Kidney glomerular epithelial cell (primary cell): Measurements from ENCODE around the gene RNF224.

ENCODE experiments used
- DNase-seq: peaks from one replicate; lab custom pipeline; 2025; lab: John Stamatoyannopoulos, UW

The RNF224 gene

DNA sequence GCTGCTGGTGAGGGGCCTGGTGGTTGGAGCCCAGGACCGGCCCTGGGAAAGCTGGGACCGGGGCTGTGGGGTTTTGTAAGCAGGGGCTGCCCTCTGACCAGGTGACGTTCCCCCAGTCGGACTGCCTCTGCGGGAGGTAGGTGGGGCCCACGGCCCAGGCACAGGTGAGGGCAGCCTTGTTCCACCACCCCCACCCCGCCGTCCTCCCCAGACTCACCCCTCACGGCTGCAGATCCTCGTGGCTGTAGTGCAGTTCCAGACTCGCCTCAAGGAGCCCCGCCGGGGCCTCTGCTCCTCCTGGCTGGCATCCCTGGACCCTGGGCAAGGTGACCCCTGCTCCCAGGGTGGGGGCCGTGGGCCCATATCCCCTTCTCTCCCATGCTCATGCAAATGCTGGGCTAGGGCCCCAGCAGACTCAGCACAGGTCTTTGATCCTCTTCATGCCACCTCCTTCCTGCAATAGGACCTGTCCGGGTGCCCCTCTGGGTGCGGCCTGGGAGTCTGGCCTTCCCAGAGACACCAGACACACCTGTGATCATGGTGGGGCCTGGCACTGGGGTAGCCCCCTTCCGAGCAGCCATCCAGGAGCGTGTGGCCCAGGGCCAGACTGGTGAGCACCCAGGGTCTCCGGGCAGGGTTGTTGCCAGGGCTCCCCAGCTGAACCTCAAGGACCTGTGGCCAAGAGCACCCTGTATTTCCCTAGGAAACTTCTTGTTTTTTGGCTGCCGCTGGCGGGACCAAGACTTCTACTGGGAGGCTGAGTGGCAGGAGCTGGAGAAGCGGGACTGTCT is 11.9 kb upstream of the RNF224 start:
- no peak for DNase-seq

DNA sequence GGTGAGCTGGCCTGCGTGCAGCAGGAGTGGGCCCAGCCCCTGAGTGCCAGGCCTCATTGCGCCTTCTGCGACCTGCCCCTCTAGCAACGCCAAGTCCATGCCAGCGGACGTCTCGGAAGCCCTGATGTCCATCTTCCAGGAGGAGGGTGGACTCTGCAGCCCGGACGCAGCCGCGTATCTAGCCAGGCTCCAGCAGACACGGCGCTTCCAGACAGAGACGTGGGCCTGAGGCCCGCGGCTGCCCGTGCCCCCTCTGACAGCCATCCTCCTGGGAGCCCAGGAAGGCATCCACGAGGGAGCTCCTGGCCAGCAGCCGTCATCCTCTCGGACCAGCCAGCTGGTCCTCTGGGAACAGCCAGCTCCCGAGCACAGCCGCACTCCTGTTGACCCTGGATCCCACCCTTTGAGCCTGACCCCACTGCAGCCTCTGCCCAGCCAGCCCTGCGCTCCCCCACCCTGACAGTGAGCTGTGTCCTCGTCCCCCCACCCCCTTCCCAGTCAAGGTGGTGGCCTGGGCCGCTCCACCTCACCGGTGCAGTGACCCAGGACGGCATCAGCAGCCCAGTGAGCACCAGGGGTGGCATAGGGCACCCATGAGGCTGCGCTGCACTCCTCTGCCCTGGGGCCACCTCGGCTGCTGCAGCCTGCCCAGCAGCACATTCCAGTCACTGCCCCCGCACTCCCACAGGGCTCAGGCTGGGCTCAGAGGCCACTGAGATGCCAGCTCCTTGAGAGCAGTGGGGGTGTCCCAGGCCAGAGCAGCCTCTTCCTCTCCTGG is 10.9 kb upstream of the RNF224 start:
- no peak for DNase-seq

DNA sequence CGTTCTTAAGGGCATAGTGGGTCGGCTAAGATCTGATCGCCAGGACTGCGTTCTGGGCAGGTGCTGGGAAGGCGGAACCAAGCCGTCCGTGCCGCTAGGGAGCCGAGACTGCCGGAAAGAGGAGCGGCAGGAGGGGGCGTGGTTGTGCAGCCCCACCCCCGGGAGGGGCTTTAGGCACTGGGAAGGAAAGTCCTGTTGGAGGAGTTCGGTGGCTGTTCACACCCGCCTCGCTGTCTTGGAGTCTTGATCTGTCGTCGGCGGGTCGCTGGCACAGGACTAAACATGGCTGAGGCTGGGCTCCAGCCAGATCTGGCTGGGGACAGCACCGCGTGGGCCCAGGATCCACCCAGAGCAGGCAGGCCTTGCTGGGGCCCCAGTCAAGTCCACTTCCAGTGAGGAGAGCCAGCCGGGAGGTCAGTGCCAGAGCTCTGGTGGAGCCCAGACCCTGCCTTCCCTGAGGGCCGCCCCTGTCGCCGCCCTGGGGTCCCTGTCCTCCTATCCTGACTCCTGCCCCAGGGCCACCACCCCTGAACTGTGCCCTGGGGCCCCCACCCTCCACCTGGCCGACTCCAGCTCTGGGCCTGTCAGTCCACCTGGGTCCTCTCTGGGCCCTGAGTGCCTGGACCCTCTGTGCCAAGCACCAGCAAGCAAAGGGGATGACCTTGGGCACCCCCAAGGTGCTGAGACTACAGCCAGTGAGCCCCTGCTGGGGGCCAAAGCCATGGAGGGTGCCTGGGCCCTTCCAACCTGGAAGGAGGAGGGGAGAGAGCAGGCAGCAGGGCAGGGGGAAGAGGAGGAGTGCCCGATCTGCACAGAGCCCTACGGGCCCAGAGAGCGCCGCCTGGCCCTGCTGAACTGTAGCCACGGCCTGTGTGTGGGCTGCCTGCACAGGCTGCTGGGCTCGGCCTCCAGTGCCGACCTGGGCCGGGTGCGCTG is 9.8 kb upstream of the RNF224 start:
- DNase-seq: peak; percentile 60

DNA sequence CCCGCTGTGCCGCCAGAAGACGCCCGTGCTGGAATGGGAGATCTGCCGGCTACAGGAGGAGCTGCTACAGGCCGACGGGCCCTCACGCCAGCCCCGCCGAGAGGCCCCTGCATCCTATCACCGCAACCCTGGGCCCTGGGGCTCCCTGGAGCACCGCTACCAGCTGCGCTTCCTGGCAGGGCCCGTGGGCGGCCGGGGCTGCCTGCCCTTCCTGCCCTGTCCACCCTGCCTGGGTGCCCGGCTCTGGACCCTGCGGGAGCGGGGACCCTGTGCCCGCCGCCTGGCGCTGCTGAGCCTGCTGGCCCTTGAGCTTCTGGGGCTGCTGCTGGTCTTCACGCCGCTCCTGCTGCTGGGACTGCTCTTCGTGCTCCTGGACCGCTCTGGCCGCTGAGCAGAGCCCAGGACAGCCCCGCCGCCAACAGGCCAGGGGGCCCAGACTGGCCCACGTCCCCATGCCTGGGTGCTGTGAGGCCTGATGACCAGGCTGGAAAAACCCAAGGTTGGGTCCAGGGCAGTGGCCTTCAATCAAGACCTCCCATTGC is 9.0 kb upstream of the RNF224 start:
- no peak for DNase-seq

DNA sequence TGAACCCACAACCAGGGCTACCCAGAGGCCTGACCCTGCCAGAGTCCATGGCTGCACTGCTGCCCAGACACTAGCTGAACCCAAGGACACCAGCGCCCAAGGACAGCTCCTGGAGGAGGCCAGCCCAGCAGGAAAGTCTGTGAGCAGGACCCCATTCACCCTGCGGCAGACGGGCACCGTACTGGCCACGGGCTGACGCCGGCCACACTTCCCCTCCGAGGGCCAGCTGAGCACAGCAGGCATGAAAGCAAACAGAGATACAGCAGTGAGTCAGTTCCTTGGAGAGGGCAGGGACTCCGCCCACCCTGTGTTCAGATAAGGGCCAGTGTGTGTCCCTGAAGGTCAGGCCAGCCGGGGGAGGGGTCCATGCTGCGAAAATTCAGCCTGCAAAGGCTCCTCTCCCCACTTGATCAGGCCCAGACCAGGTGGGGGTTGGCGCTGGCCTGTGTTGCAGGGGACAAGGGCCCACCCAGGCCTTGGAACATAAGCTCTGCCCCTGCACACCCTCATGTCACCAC is 8.5 kb upstream of the RNF224 start:
- peak; percentile 24 for DNase-seq

DNA sequence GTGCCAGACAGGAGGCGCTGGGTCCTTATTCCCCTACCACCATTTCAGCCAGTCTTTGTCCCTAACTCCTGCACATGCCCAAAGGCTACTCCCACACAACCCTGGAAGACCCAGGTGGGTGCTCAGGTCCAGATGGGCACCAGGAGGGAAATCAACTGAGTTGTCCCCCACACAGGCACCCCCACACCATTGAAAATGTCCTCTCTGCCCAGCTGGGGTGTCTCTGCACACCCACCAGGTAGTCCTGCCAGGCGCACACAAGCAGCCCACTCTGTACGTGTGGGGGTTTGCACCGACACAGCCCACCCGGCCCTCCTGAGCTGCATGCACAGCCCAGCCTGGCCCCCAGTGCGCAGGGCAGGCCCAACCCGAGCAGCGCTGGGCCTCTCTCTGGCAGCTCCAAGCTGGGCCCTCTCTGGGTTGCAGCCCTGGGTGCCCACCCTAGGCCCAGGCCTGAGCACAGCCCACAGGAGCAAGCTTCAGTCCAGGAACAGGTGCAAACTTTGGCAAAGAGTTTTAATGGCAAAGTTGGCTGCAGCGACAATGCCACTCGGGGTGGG is 7.5 kb upstream of the RNF224 start:
- no peak for DNase-seq

DNA sequence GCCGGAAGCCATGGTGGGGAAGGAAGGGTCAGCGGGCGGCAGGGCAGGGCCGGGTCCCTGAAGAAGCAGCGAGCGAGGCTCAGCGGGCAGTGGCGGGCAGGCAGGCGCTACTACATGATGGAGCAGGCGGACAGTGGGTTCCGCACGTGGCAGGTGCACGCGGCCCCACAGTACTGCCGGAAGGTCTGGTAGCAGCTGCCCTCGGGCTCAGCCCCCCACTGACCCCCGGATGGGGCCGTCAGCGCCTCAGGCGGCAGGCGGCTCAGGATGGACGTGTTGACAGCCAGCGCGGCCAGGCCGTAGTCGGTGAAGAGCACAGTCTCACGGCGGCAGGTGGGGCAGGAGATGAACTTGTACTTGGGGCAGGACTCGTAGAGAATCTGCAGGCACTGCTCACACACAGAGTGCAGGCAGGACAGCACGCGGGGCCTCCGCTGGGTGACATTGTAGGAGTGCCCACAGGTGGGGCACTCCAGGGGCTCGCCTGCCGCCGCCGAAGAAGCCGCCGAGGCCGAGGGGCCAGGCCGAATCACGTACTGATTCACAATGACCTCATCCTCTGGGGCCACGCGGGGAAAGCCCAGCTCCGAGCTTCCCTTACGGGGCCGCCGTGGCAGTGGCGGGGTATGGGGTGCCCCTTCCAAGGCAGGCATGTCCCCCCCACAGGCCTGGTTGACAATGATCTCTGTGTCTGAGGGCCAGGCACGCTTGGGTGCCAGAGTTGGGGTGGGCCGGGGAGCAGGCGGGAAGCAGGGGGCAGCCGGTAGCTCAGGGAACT is 6.8 kb upstream of the RNF224 start:
- DNase-seq: no peak

DNA sequence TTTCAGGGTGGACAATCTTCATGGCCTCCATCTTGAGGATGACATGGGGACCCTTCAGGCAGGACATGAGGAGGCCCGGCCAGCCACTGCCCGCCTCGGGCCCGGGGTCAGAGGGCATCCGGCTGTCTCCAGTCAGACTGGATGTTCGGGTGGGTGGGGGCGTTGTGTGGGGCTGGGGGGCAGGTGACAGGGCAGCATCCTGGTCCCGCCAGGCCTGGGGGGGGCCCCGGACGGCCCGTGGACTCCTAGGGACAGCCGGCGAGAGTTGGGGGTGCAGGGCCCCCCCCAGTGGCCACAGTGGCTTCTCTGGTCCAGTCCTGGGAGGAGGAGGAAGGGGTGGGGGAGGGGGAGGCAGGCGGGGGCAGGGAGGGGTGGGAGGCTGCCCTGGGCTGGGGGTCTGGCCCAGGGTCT is 6.2 kb upstream of the RNF224 start:
- DNase-seq: no peak

DNA sequence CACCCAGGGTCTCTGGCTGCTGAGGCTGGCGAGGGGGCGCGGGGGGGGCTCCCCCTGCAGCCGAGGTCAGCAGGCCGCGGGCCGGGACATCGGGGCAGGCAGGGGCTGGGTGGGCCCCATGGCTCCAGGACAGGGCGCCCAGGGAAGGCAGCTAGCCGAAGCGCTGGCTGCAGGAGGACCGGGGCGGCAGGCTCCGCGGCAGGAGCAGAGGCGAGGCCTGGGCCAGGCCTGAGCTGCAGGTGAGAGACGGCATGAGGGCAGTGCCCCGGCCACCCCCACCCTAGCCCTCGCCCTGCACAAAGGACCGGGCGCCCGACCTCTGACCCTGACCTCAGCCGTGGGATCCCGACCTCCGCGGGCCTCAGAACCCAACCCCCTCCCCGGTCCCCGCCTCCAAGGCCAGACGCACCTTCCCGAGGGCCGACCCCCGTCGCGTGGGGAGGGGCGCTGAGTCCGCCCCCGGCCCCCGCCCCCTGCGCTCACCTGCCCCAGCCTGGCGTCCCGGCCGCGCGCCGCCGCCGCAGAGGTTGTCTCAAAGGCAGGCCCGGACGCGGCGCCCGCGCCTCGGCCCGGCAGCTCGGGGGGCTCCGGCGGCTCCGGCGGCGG is 5.7 kb upstream of the RNF224 start:
- no peak for DNase-seq

DNA sequence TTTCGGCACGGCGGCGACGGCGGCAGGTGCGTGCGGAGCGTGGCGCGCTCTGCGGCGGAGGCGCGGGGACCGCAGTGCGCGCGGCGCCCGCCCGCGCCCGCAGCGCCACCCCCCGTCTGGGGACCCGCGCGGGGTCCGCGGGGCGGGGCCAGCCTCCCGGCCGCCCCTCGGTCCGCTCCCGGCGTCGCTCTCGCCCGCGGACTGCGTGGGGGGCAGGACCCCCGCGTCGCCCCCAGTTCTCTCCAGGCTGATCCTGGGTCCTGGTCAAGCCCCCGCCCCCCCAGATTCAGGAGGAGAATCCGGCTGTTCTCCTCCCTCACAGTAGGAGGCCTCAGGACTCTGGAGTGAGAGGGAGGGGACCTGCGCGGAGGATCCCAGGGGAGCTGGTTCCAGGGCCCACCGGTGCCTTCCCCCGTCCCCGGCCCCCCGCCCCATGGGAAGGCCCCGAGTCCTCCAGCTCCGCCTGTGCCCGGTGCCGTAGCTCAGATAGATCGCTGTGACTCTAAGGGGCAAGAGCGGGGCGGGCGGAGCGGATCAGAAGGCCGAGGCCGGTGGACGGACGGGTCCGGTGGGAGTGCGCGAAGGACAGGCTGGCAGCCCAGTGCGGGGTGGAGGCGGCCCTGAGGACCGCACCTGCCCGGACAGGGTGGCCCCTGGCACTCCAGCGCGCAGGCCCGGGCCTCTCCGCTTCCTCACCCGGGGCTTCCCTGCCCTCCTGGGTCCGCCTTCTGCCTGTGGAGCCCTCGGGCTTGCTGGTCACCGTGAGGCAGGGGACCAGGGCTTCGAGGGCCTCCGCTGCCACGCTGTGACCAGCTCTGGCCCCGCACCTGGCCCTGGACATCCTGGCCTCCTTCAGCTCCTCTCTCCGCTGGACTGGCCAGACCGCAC is 4.9 kb upstream of the RNF224 start, which contains the start of gene RNF208:
RNF208 (minus strand) TSS at position 51 of the 888 bp plus-strand sequence. CDS start 1,028 bp downstream, outside the sequence.
- no peak for DNase-seq

DNA sequence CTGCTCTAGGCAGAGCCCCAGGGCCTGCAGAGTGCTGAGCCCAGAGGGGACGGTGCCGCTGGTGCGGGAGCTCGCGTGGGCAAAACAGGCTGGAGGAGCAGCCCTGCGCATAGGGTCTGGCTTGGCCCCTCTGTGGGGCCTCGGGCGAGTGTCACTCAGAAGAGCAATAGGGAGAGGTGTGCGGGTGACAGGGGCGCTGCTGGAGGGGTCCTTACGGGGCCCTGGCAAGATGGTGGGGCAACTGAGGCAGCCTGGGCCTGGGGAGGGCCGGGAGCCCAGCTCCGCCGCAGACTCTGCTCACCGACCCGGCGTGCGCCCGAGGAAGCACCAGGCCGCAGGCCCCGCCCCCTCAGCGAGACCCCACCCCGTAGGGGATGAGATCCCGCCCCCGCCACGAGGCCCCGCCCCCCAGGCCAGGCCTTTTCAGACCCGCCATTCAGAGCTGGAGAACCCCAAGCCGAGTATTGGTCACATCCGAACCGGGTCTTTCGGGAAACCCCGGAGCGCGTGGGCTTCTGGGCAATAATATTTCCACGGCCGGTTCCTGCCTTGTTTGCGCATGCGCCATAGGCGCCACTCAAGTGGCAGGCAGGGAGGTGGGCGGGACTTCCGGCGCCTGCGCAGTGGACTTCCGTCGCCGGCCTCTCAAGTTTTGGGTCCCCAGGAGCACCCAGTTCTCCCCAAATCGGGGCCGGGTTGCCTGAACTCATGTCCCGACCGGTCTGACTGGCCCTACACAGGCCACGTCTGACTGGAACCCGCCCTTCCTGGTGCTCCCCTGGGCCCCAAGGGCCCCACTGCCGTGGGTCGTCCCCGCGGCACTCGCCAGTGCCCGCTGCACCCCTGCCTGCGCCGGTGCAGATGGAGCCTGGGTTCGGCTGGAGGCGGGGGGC is 4.0 kb upstream of the RNF224 start:
- DNase-seq: peak; percentile 93

DNA sequence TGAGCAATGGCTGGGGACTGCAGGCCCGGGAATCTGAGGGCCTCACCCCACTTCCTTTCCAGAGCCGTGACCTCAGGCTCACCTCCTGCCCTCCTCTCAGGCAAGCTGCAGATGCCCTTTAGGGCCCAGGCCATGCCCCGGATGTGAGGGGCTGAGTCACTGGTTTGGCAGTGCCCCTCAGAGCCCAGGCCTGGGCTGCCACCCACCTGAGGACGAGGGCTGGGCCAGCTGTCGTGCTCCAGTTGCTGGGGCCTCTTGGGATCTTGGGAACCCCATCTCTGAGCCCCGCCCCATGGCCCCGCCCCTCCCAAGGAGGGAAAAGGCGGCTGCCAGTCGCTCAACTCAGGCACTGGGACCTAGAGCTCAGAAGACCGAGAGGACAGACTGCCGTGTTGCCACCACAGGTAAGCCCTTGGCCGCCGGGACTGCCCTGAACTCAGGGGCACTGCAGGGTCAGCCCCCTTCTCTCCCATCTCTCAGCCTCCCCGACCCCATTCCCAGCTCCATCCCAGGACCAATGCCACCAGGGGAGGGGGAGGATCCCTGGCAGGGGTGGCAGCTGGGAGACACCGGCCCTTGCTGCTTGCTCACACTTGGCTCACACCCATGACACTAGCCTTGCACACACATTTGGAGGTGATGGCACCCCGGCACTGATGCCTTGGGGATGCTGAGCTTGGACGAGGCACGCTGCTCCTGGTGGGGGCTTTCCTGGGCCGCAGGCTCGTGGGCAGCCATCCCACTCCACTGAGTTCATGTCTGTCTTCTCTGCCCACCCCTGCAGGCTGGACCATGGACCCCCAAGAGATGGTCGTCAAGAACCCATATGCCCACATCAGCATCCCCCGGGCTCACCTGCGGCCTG is 2.2 kb upstream of the RNF224 start, which contains the start of gene CYSRT1:
CYSRT1 (plus strand) TSS at position 345 of the 865 bp plus-strand sequence; CDS start at position 793, 448 bp downstream.
- DNase-seq: no peak

DNA sequence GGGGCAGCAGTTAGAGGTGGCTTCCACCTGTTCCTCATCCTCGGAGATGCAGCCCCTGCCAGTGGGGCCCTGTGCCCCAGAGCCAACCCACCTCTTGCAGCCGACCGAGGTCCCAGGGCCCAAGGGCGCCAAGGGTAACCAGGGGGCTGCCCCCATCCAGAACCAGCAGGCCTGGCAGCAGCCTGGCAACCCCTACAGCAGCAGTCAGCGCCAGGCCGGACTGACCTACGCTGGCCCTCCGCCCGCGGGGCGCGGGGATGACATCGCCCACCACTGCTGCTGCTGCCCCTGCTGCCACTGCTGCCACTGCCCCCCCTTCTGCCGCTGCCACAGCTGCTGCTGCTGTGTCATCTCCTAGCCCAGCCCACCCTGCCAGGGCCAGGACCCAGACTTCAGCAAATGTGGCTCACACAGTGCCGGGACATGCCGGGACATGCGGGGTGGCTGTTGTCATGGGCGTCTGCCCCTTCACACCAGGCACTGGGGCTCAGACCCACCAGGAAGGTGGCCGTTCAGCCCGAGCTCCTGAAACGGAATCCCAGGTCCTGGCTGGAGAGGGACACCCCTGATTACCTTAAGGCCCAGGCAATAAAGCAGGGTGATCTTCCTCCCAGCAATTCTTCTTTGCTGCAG is 1.5 kb upstream of the RNF224 start:
- DNase-seq: no peak

DNA sequence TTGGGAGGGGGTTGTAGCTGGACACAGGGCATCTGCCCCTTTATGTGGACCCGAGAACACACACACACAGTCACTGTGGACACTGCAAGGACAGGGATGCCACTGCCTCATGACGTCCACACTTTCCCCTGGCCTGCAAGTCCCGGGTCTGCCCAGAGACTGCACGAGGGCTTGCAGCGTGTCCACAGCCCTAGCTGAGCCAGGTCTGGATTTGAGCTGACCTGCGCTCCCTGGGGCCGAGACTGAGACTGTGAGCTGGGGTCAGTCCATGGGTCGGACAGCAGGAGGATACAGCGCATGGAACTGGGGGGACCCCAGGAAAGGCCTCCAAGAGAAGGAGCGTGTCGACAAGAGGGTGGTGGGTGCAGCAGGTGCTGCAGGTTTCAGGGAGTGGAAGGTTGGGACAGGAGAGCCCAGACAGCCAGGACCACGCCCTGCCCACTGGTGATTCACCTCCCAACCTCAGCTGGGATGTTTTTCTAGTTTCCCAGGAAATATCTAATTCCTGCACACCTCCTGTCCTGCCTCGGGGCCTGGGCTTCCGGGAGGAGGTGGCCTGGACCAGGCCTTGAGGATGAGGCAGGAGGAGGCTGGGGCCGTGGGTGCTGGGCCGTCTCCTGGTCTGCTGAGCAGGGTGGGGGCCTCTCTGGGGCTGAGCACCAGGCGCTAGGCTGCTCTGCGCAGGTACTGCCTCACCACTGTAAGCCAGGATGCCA is 806 bp upstream of the RNF224 start:
- no peak for DNase-seq

DNA sequence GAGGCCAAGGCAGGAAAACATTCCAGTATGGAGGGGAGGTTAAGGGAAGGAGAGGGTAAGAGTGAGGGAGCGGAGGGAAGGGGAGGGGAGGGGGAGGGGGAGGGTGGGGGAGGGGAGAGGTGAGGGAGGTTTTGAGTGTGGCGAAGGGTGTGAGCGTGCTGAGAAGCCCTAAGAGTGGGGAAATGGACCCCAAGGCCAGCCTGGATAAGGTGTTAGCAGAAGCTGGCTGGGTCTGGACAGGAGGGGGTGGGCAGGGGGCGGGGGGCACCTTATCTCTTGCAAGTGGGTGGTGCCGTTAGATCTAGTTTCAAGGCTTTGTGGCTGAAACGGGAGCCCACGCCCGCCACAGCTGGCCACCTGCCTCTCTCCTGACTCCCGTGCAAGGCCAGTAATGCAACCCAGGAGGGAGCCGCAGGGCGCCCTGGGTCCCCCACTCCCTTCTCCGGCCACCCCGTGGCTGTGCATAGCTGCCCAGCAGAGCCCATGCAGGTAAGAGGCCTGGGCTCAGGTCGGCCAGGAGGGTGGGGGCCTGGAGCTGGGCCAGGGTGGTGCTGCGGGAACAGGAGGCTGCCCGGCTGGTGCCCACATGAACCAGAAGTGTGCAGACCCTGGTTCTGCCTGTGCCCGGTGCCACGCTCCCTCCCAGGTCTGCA is 677 bp downstream of the RNF224 start:
- no peak for DNase-seq
